NT2/D1 (cell line): ENCODE results near the gene SLC27A3.

Experiments
- YY1 ChIP-seq: IDR thresholded peaks from 2 replicates; pipeline ENCODE4 v1.6.1; 2011; ENCODE audit not compliant: insufficient read length, insufficient read depth
- ZNF274 ChIP-seq: IDR thresholded peaks from 2 replicates; pipeline ENCODE4 v1.6.1; 2011; ENCODE audit warnings: mild to moderate bottlenecking, low read depth, low read length

DNA sequence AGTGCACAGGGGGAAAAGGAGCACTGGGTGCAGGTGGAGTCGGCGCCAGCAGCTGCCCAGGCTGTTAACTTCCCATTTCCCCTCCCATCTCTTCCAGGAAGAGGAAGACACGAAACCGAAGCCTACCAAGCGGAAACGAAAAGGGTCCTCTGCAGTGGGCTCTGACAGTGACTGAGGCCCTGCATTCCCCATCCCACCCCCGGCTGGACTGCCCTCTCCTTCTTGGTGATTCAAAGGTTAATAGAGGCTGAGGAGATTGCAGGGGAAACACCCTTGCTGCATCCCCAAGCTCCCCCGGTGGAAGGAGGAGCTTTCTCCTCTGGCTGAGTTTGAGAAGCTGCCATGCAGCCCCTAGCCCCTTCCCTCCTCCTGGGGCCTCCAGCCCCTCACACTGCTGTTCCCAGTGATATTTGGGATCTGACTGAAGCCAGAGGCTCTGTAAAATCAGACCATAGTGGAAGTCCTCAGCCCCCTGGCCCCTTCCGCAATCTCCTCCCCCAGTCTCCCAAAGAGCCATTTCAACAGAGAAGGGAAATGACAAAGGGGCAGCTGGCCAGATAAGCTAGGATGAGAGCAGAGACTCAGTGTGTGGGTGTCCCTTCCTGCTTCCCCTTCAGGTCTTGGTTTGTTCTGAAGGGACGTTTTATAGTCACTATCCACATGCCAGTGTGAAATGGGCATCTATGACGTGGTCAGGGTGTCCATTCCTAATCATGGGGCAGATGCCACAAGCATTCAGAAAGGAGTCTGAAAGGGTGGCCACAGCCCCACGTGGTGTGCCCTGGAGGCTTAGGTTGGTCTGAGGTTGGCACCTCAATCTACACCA, 1.9 kb upstream of the SLC27A3 start:
- TF ChIP-seq YY1: no peak
- no peak for TF ChIP-seq ZNF274
